GM19099 (cell line): ENCODE measurements around the gene TMSB10.

Experiments used
- POLR2A ChIP-seq: IDR thresholded peaks from 3 replicates; pipeline ENCODE4 v1.6.1; 2011; ENCODE audit warnings: low read depth; ENCODE audit not compliant: insufficient read length; ENCODE audit errors: extremely low read depth

TMSB10 gene

DNA sequence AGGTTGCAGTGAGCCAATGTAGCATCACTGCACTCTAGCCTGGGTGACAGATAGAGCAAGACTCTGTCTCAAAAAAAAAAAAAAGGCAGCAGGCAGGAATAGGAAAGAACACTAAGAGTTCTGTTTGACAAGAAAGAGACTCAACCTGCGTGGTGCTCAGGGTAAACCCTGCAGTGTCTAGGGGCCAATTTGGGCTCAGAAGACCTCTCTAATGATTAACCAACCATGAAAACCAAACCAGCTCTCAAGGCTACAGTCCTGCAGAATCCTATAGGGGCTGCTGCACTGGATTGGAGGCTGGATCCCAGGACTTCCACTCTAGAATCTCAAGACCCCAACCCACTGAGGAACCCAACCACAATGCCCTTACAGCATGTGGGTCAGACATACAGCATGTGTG lies 27.0 kb upstream of the TMSB10 start:
- no peak for TF ChIP-seq POLR2A

DNA sequence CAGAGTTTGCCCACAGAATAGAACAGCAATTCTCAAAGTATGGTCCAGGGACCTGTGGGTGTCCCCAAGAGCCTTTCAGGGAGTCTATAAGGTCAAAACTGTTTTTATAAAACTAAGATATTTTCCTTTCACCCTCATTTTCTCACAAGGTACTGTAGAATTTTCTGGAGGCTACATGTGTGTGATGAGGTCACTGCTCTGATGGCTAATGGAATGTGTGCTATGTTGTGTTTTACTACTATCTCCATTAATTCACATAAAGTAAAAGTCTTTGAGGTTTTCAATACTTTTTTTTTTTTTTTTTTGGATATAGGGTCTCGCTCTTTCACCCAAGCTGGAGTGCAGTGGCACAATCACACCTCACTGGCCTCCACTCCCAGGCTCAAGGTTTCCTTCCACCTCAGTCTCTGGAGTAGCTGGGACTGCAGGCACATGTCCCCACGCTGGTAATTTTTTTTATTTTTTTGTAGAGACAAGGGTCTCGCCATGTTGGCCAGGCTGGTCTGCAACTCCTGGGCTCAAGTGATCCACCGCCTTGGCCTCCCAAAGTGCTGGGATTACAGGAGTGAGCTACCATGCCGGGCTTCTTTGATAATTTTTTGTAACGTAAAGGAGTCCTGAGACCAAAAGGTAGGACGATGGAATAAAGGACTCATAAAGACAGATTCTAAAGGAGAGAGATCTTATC lies 26.4 kb upstream of the TMSB10 start:
- TF ChIP-seq POLR2A: no peak

DNA sequence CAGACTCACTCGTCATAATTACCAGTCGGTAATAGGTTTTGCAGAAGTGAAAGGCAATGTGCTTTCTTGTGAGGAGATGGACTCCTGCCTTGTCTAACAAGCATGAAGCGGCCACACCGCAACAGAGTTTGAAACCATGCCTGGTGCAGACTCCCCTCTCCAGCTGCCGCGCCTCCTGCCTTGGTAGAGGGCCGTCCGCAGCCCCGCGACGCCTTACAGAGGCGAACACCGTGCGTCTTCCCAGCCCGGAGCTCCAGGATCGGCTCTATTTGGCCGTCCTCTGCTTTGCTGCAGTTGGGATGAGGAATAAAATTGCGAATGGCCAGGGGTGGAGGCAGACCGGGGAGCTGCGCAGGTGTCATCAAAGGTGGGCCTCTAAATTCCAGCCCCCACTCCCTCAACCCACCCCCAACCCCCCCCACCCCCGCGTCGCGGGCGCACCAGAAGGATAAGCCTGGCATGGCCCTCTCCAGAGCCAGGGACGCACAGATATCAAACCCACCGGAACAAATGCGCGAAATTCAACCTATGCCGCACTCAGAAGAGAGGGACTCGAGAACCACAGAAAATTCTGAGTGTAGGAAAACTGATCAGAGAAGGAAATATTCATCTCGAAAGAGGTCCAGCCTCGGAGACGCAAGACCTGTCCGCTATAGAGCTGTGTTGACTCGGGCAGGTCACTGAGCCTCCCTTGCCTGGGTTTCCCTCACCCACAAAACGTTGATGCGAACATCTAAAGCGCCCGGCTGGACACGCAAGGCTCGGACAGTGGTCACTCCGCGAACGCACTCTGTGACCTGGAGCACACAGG lies 25.7 kb upstream of the TMSB10 start:
- TF ChIP-seq POLR2A: no peak

DNA sequence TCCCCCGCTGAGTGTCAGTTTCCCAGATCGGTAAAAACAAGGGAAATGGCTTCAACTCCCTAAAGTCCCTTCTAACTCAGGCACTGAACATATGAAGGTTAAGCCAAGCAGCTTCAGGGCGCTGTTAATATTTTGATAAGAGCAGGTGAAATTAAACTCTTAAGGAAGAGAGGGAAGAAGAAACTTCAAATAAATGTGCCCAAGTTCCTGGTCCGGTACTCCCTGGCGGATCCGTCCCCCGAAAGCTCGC lies 25.1 kb upstream of the TMSB10 start:
- TF ChIP-seq POLR2A: no peak

DNA sequence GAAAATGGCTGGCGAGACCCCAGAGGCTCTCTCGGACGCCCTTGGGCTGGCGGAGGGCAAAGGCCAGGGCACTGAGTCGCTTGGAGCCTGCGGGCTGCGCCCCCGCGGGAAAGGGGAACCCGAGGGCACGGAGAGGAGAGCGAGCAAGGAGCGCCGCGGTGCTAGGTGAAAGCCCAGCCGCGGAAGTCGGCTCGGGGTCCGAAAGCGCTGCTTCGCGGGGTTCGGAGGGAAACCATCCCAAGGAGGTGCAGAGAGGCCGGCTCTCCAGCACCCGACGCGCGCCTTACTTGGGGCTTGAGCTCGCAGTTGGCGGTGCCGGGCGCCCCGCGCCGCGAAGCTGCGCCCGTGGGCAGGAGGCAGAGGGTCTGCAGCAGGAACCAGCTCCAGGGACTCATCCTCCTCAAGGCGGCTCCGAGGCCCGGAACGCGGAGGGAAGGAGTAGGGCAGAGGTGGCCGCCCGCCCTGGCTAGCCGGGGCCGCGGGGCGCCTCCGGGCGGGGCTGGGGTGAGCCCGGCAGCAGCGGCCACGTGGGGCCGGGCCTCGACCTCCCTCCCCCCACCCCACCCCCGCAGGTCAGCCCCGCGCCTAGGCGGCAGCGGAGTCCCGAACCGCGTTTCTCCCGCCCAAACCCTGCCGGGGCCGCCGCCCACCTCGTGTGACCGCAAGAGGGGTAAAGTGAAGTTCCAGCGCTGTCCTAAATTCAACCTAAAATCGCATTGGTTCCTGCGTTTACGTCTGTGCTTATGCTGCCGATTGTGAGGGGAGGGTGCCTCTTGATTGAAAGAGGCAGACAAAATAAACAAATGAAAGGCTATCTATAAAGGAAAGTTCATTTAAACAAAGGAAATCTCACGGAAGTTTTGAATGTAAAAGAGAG lies 24.6 kb upstream of the TMSB10 start, which contains the start of gene TRABD2A:
Gene TRABD2A (minus strand): TSS at position 440 of the 877 bp plus-strand sequence. CDS start 45 bp downstream, at position 395.
- TF ChIP-seq POLR2A: no peak

DNA sequence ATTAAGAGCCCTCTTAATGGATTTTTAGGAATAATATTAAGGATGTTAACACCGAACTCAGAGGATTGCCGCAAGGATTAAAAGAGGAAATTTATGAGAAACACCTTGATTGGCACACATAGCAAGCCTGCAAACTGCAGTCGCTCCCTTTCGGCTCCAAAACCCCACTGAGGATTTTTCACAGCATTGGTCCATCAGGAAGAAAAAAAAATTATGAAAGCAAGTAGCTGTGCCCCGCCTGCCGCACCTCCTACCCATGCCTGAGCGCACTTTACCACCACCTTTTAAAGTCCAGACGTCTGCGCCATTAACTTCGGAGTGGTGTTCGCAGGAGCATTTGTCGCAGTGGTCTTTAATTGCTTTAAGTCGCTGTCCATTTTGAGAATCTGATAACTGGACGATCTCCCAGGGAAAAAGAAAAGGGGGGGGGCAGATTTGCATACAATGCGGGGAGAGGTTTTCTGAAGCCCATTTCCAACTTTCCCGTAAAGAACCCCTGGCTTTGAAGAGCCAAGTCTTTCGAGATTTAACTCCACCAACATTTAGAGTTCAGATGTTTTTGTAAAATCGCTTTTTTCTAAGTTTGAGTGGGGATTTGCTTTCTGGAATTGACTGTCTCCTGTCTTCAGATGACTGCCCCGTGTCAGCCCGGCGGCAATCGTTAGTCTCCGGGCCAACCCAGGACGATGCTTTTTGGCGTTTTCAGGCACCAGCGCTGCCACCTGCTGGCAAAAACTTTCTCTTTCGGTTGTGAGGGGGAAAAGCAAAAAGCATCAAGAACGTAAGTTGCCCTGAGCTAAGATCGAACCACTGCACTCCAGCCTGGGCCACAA lies 23.7 kb upstream of the TMSB10 start:
- no peak for TF ChIP-seq POLR2A

DNA sequence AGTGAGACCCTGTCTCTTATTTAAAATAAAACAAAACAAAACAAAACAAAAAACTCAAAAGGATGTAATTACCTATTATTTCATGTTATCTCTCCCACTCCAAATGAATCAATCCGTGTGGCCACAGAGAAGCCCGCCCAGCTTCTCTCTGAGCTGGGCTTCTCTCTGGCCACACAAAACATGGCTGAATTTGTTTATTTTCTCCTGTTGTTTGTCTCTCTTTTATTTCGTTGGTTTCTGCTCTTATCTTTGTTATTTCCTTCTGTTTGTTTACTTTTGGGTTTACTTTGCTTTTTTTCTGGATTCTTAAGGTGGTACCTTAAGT lies 23.1 kb upstream of the TMSB10 start:
- TF ChIP-seq POLR2A: no peak

DNA sequence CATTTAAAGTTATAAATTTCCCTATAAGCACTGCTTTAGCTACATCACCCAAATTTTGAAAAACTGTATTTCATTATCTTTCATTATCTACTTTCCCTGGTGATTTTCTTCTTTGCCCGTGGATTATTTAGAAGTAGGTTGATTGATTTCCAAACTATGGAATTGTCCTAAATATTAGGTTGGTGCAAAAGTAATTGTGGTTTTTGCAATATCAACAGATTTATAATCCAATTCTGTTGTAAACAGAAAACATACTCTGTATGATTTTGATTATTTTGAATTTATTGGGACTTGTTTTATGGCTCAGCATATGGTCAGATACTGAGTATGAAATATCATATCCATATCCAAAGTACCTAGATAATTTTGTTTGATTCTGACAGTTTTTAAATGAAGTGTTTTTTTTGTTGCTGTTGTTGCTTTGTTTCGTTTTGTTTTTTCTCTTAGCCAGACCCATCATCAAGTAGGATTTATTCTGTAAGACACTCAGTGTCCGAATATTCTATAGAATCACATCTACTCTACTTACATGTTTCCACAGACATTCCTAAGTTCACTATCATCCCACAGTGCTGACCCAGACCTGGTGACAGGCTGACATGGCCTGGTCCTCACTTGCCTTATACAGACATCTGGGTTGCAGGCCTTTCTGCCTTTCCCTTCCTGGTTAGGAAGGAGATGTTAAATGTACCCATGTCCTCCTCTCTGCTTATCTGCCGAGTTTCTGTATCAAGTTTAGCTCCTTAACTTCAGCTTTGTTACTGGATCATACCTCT lies 22.5 kb upstream of the TMSB10 start:
- no peak for TF ChIP-seq POLR2A

DNA sequence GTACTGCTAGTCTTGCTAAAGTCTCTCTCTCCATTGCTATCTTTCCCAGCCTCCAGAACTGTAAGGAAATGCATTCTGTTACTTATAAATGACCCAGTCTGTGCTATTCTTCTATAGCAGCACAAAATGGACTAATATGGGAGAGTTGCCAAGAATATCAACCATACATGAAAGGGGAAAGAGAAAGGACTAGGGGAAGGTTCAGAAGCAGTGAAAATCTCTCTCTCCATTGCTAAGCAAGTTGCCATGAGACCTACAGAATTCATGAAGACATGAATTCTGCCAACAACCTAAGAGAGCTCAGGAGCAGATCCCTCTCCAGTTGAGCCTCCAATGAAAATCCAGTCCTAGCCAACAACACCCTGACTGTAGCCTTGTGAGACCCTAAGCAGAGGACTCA lies 21.0 kb upstream of the TMSB10 start:
- TF ChIP-seq POLR2A: no peak

DNA sequence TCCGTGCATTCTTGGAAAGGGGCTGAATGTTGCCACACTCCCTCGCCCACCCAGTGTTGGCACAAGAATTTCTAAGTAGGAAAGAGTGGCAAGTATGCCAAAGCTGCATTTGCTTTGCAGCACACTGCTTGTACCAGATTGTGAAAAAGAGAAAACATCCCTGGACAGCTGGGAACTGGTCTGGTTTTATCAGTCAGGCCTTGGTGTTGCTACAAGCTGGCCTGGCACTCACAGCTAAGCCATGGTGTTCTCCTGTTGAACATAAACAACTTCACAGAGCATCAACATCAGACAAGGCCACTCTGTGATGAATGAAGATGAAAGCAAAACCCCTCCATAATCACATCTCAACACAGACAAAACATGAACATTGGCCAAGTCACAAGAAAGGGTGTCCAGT lies 20.3 kb upstream of the TMSB10 start:
- no peak for TF ChIP-seq POLR2A

DNA sequence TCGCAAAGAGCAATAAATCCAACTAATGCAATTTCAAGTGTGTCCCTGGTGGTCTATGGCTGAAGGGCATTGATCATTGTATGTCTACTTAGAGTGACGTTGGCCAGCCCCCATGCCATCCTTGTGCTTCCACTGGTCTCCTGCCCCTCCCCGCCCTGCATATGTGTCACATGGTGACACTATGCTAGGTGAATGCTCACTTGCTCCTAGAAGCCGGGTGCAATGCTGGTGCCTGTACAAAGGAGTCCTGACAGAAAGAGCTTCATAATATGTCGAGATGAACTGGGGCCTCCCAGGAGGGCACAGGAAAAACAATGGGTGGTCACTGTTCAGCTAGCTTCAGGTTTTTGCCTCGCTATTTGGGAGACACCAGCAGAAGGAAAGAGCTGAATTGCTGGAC lies 18.7 kb upstream of the TMSB10 start:
- TF ChIP-seq POLR2A: no peak

DNA sequence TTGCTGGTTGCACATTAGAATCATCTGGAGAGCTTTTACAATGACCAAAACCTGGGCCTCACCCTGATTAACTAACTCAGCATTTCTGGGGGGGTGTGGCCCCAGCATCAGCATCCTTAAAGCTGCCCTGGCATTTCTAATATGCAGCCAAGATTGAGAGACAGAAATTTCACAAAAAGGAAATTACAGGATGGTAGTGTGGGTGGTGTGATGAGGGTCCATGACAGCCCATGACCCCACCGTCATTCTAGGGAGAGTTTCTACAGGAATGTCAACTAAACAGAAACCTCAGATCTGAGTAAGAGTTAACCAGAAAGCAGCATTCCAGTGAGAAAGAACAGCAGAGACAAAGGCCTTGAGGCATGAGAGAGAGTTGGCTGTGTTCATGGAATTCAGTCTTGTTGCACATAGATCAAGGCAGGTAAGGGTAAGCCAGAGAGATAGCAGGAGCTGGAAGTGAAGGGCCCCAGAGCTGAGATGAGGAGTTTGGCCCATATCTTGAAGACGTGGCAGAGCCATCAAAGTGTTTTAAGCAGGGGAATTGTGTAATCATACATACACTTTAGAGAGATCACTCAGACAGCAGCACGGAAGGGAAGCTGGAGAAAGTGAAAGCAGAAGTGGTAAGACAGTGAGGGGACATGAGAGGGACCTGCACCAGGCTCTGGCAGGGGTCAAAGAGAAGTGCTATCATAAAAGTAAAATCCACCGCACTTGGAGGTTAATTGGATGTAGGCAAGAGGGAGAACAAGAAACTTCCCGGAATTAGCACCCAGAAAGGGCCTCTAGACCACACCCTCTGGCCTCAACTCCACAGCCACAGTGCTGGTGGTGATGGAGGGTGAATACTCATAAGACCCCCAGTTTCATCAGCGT lies 16.8 kb upstream of the TMSB10 start:
- peak; percentile 38 for TF ChIP-seq POLR2A

DNA sequence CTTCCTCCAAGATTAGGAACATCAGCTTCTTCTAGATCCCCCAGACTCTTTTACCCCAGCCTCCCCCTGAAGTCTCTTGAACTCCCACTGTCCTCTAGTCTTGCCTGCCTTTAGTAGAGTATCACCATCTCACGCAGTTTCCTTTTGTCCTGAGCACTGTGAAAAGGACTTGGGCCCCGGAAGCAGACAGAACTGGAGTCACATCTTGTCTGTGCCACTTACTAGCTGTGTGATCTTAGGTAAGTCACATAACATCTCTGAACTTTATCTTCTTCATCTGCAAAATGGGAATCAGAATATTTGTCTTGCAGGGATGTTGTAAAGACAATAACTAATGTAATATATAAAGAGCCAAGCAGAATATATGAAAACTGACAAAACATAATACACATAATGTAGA lies 16.1 kb upstream of the TMSB10 start:
- no peak for TF ChIP-seq POLR2A
